ENCODE results near the gene SLC35A2.
"Not testable (repeated sequence)": the region's sequence is repeated elsewhere in the genome, so short reads cannot be mapped to it uniquely, and the experiment has no call there.

The SLC35A2 gene

DNA sequence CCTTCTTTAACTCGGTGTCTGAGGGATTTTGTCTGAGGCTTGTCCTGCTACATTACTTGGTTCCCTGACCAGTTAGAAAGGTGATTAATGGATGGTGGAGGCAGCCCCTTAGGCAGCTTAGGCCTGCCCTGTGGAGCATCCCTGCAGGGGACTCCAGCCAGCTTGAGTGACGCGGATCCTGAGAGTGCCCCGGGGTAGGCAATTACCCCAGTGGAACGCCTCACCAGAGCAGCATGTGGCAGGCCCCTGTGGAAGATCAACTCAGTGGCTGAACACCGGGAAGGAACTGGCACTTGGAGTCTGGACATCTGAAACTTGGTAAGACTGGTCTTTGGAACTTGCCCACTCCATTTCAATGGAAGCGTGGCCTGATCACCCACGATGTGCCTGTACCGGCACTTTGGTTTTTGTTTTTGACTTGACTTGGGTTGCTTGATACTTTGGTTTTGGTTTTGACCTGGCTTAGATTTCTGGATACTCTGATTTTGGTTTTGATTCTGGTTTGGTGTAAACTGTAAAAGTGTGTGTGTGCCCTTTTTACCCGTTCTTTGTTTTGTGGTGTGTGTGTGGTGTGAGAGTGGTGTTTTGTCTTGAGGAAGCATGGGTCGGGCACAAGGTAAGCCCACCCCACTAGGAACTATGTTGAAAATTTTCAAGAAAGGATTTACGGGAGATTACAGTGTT, 57.2 kb downstream of the SLC35A2 start:
- in situ Hi-C loops (cut with MboI; ENCODE audit: low sequenced_read_pairs): not testable (repeated sequence)

DNA sequence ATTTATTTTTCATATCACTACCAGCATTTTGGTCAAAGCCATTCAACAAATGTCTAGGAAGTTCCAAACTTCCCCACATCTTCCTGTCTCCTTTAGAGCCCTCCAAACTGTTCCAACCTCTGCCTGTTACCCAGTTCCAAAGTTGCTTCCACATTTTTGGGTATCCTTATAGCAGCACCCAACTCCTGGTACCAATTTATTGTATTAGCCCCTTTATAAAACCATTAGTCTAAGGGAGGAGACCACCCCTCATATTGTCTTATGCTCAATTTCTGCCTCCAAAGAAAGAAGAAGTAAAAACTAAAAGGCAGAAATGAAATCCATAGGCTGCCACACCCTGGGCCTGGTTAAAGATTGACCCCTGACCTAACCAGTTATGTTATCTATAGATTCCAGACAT, 58.0 kb downstream of the SLC35A2 start:
- in situ Hi-C loops (cut with MboI; ENCODE audit: low sequenced_read_pairs): not testable (repeated sequence)
